ENCODE measurements around the gene RAB36.

GRCh38 chr22:23119494-23120414 lies 25.5 kb upstream of the RAB36 start:
- no peak for TF ChIP-seq CTCF (IDR thresholded peaks at IDR 0.05 in 4 of 5, conservative IDR thresholded peaks at IDR 0.05 in 1 of 5)
- TF ChIP-seq POLR2A (IDR thresholded peaks at IDR 0.05): no peak

Measured in gastrocnemius medialis (tissue), 4 donors.